ENCODE data around the gene NDUFAF2.

Gene NDUFAF2

DNA sequence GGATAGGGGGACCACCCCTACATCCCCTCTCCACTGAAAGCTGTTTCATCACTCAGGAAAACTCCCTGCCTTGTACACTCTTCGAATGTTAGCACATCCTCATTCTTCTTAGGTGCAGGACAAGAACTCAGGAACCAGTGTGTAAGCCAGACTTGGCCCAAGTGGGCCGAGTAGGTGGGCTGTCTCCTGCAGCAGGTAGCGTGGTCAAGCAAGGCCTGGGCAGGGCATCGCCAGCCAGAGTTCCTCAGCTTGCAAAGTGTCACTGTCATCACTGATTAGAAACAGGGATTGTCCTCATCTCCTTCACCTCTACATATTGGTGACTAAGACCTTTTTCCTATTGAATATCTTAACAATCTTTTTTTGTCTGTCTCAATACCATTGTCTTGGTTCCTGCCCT is 194.9 kb downstream of the NDUFAF2 start:
- Mint-ChIP-seq H3K9me3 (peaks cover 4% of the 10 kb centered on the region), H3K27me3 (no peaks in the 10 kb centered on the region), H3K4me3 (no peak overlapping the region), H3K27ac (no peak overlapping the region), H3K36me3 (ENCODE audit: low read depth) (no peaks in the 10 kb centered on the region), H3K4me1 (no peaks in the 10 kb centered on the region)
- DNase-seq (no peak), ATAC-seq (no peak)

DNA sequence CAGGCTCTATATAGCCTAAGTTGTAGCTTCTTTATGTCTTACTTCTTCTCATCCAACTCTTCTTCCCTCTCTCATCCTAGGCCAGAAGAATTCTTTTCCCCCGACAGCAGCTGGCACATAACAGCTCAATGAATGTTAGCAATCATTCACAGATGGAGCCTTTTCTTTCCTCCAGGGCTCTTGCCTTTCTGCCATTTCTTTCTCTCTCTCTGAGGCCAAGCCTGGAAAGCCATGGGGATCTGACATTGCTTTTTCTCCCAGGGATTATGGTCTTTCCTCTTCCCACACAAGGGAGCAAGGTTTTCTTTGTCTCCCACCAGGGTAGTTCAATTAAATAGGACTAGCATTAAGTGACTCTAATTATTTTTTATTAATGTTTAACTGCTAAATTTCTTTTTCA is 196.8 kb downstream of the NDUFAF2 start:
- Mint-ChIP-seq H3K4me1 (no peaks in the 10 kb centered on the region), H3K4me3 (no peak overlapping the region), H3K9me3 (peaks cover 14% of the 10 kb centered on the region), H3K27ac (no peak overlapping the region), H3K27me3 (no peaks in the 10 kb centered on the region), H3K36me3 (ENCODE audit: low read depth) (peaks cover 8% of the 10 kb centered on the region)
- DNase-seq: no peak
- no peak for ATAC-seq

- H3K36me3 Mint-ChIP-seq (ENCODE audit: low read depth): peaks cover 11% of the 10 kb centered on the region
- no peak for ATAC-seq
- H3K9me3 Mint-ChIP-seq: peaks cover 16% of the 10 kb centered on the region
- no peak overlapping the region for H3K4me3 Mint-ChIP-seq
- no peak overlapping the region for H3K27ac Mint-ChIP-seq
- H3K4me1 Mint-ChIP-seq: no peaks in the 10 kb centered on the region
- DNase-seq: no peak
- no peaks in the 10 kb centered on the region for H3K27me3 Mint-ChIP-seq
Measured at GRCh38 chr5:61142391-61142790, 197.4 kb downstream of the NDUFAF2 start.

GRCh38 chr5:61142811-61143210 is 197.8 kb downstream of the NDUFAF2 start:
- Mint-ChIP-seq H3K9me3 (peaks cover 16% of the 10 kb centered on the region), H3K27ac (no peak overlapping the region), H3K36me3 (ENCODE audit: low read depth) (peaks cover 12% of the 10 kb centered on the region), H3K27me3 (no peaks in the 10 kb centered on the region), H3K4me3 (no peak overlapping the region), H3K4me1 (no peaks in the 10 kb centered on the region)
- DNase-seq: no peak
- no peak for ATAC-seq

DNA sequence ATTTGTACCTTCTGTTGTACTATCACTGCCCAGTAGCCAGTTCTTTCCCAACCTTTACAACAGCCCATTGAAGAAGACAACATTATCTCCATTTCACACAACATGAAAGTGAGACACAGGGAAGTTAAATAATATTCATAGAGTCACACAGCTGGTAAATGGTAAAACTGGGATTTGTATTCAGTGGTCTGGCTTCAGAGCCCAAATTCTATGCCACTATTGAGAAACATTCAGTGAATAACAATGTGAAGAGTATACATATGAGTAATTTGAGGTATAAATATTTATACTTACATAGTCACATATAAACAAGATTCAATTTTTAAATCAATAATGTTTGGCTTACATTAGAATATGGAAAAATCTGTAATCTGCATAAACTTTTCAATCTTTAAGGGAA is 203.5 kb downstream of the NDUFAF2 start:
- DNase-seq: no peak
- Mint-ChIP-seq H3K27ac (no peak overlapping the region), H3K27me3 (no peaks in the 10 kb centered on the region), H3K4me3 (no peak overlapping the region), H3K4me1 (peaks cover 4% of the 10 kb centered on the region), H3K36me3 (ENCODE audit: low read depth) (peaks cover 38% of the 10 kb centered on the region), H3K9me3 (peaks cover 31% of the 10 kb centered on the region)
- no peak for ATAC-seq

DNA sequence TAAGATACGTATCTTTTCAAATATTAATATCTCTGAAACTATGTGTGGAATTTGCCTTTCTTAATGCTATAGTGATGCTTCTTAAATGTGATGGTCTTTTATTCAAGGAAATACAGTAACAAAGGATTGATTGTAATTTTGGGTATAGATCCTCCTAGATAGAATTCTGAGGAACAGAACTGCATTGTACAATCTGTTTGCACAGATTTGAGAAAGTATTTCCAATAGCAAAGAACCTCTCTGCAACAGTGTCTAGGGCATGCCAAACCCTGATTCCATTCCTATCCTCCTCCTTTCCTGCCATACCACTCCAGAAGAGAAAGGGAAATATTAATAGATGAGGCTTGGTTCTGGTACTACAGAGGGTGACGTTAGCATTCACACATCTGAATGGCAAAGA is 206.9 kb downstream of the NDUFAF2 start:
- H3K9me3 Mint-ChIP-seq: peaks cover 23% of the 10 kb centered on the region
- no peak overlapping the region for H3K4me3 Mint-ChIP-seq
- H3K4me1 Mint-ChIP-seq: peaks cover 4% of the 10 kb centered on the region
- DNase-seq: no peak
- H3K27ac Mint-ChIP-seq: no peak overlapping the region
- ATAC-seq: no peak
- H3K36me3 Mint-ChIP-seq (ENCODE audit: low read depth): peaks cover 56% of the 10 kb centered on the region
- H3K27me3 Mint-ChIP-seq: no peaks in the 10 kb centered on the region

- Mint-ChIP-seq H3K27ac (no peak overlapping the region), H3K4me1 (peaks cover 46% of the 10 kb centered on the region), H3K4me3 (no peak overlapping the region), H3K36me3 (ENCODE audit: low read depth) (peaks cover 72% of the 10 kb centered on the region), H3K27me3 (no peaks in the 10 kb centered on the region), H3K9me3 (peaks cover 5% of the 10 kb centered on the region)
- no peak for DNase-seq
- ATAC-seq: no peak
Measured at GRCh38 chr5:61159070-61159469, 214.1 kb downstream of the NDUFAF2 start.

GRCh38 chr5:61159836-61160235 is 214.8 kb downstream of the NDUFAF2 start:
- ATAC-seq: no peak
- DNase-seq: no peak
- peaks cover 5% of the 10 kb centered on the region for H3K9me3 Mint-ChIP-seq
- H3K4me3 Mint-ChIP-seq: peak overlapping the region; percentile 99
- peaks cover 46% of the 10 kb centered on the region for H3K4me1 Mint-ChIP-seq
- no peaks in the 10 kb centered on the region for H3K27me3 Mint-ChIP-seq
- H3K36me3 Mint-ChIP-seq (ENCODE audit: low read depth): peaks cover 65% of the 10 kb centered on the region
- H3K27ac Mint-ChIP-seq: no peak overlapping the region

- Mint-ChIP-seq H3K27ac (peak overlapping the region; percentile 52), H3K4me1 (peaks cover 46% of the 10 kb centered on the region), H3K27me3 (no peaks in the 10 kb centered on the region), H3K4me3 (peak overlapping the region; percentile 99), H3K36me3 (ENCODE audit: low read depth) (peaks cover 58% of the 10 kb centered on the region), H3K9me3 (peaks cover 2% of the 10 kb centered on the region)
- ATAC-seq (no peak), DNase-seq (no peak)
Measured at GRCh38 chr5:61160497-61160896, 215.5 kb downstream of the NDUFAF2 start.

GRCh38 chr5:61162010-61162831 is 217.2 kb downstream of the NDUFAF2 start, which contains the start of gene SMIM15:
SMIM15 (minus strand) TSS chr5:61162468; CDS start chr5:61160171, 2,297 bp downstream.
- DNase-seq (peak; percentile 86), ATAC-seq (peak; percentile 95)
- Mint-ChIP-seq H3K4me3 (peak within 1 kb of the TSS; percentile 99), H3K27me3 (no peaks in the 10 kb centered on the region), H3K36me3 (ENCODE audit: low read depth) (peaks cover 47% of the 10 kb centered on the region), H3K27ac (peak within 1 kb of the TSS; percentile 99), H3K4me1 (peaks cover 46% of the 10 kb centered on the region), H3K9me3 (no peaks in the 10 kb centered on the region)

DNA sequence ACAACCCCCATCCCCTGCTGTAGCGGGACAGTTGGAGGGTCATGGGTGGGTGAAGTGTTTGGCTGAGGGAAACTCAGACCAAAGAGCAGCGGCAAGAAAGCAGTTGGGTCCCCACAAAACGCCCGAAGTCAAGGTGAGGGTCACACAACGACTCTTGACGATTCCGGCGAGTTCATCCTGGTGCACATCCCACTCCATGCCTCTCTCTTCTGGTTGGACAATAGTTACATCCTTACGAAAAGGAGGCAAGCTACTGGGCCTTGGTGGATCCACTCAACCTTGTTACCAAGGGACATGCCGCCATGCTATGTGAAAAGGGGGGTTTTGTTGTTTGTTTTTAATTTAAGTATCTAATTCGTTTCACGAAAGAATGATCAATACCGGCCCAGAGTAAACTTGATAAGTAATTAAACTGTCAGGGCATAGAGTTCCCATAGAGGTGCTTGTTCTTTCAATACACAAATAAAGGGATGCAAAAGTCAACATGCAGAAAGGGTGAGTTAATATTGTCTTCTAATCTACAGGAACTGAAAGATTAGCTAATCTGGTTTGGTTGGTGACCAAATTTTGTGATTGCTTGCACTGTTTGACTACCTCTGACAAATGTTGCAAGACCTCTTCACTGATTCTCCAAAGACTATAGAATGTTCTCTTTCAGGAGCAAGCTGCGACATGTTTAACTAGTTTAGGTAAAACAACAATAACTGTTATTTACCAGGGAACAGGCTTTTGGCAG is 218.0 kb downstream of the NDUFAF2 start:
- peak overlapping the region; percentile 99 for H3K27ac Mint-ChIP-seq
- peaks cover 45% of the 10 kb centered on the region for H3K4me1 Mint-ChIP-seq
- no peak for ATAC-seq
- H3K36me3 Mint-ChIP-seq (ENCODE audit: low read depth): peaks cover 44% of the 10 kb centered on the region
- H3K4me3 Mint-ChIP-seq: peak overlapping the region; percentile 99
- no peak for DNase-seq
- no peaks in the 10 kb centered on the region for H3K9me3 Mint-ChIP-seq
- no peaks in the 10 kb centered on the region for H3K27me3 Mint-ChIP-seq

GRCh38 chr5:61163905-61164304 is 218.9 kb downstream of the NDUFAF2 start:
- H3K9me3 Mint-ChIP-seq: no peaks in the 10 kb centered on the region
- ATAC-seq (no peak), DNase-seq (no peak)
- peaks cover 40% of the 10 kb centered on the region for H3K4me1 Mint-ChIP-seq
- peaks cover 35% of the 10 kb centered on the region for H3K36me3 Mint-ChIP-seq (ENCODE audit: low read depth)
- peak overlapping the region; percentile 99 for H3K4me3 Mint-ChIP-seq
- no peak overlapping the region for H3K27ac Mint-ChIP-seq
- H3K27me3 Mint-ChIP-seq: no peaks in the 10 kb centered on the region

DNA sequence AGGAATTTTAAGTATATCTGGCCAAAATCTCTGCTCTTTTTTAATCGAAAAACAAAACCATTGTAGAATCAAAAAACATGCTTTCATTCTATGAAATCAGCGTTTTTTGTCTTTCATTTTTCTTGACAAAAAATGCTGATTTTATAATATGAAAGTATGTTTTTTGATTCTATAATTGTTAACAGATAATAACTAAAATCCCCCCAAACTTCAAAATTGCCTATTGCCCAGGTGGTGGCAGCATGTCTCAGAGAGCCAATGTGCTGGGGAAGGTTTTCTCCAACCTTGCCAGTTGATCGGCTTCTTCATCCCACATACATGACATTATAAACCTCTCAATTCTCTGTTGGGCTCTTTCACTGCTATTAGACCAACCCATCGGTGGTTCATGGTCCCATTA is 222.4 kb downstream of the NDUFAF2 start:
- ATAC-seq: no peak
- H3K4me3 Mint-ChIP-seq: no peak overlapping the region
- peaks cover 3% of the 10 kb centered on the region for H3K36me3 Mint-ChIP-seq (ENCODE audit: low read depth)
- H3K9me3 Mint-ChIP-seq: no peaks in the 10 kb centered on the region
- H3K4me1 Mint-ChIP-seq: peaks cover 11% of the 10 kb centered on the region
- no peak overlapping the region for H3K27ac Mint-ChIP-seq
- no peaks in the 10 kb centered on the region for H3K27me3 Mint-ChIP-seq
- no peak for DNase-seq

GRCh38 chr5:61168951-61169350 is 223.9 kb downstream of the NDUFAF2 start:
- Mint-ChIP-seq H3K27me3 (no peaks in the 10 kb centered on the region), H3K36me3 (ENCODE audit: low read depth) (no peaks in the 10 kb centered on the region)

GRCh38 chr5:61171479-61171878 is 226.5 kb downstream of the NDUFAF2 start:
- Mint-ChIP-seq H3K4me1 (no peaks in the 10 kb centered on the region), H3K36me3 (ENCODE audit: low read depth) (no peaks in the 10 kb centered on the region), H3K9me3 (no peaks in the 10 kb centered on the region), H3K27ac (no peak overlapping the region), H3K27me3 (no peaks in the 10 kb centered on the region), H3K4me3 (no peak overlapping the region)
- no peak for ATAC-seq
- DNase-seq: no peak

More at GRCh38 chr5:61168951-61169350, 223.9 kb downstream of the NDUFAF2 start:
- ATAC-seq: no peak
- Mint-ChIP-seq H3K9me3 (no peaks in the 10 kb centered on the region), H3K4me3 (no peak overlapping the region), H3K4me1 (no peaks in the 10 kb centered on the region), H3K27ac (no peak overlapping the region)
- no peak for DNase-seq

All from activated naive CD8-positive, alpha-beta T cell treated with anti-CD3 and anti-CD28 coated beads, Interleukin-2, amount 50 U/mL, for 24 hours (primary cell).